ENCODE results near the gene AATF.

Gene AATF

GRCh38 chr17:37059493-37059892 is 110.7 kb downstream of the AATF start:
- Mint-ChIP-seq H3K4me3 (no peak overlapping the region), H3K9me3 (no peaks in the 10 kb centered on the region), H3K27me3 (ENCODE audit: low read depth, poor library complexity) (peaks cover 6% of the 10 kb centered on the region), H3K4me1 (peaks cover 74% of the 10 kb centered on the region), H3K27ac (no peak overlapping the region), H3K36me3 (ENCODE audit: low read depth) (peaks cover 29% of the 10 kb centered on the region)
- DNase-seq, result no peak
- no peak for TF ChIP-seq CTCF (IDR thresholded peaks at IDR 0.05)

GRCh38 chr17:37060094-37060493 is 111.3 kb downstream of the AATF start:
- Mint-ChIP-seq H3K36me3 (ENCODE audit: low read depth) (peaks cover 24% of the 10 kb centered on the region), H3K4me3 (no peak overlapping the region), H3K9me3 (no peaks in the 10 kb centered on the region), H3K27me3 (ENCODE audit: low read depth, poor library complexity) (peaks cover 12% of the 10 kb centered on the region), H3K27ac (peak overlapping the region; percentile 68), H3K4me1 (peaks cover 74% of the 10 kb centered on the region)
- DNase-seq, result no peak
- TF ChIP-seq CTCF (IDR thresholded peaks at IDR 0.05), result no peak

GRCh38 chr17:37060928-37061327 is 112.2 kb downstream of the AATF start:
- H3K27me3 Mint-ChIP-seq (ENCODE audit: low read depth, poor library complexity), result peaks cover 21% of the 10 kb centered on the region
- no peak overlapping the region for H3K4me3 Mint-ChIP-seq
- H3K9me3 Mint-ChIP-seq, result no peaks in the 10 kb centered on the region
- peak overlapping the region; percentile 89 for H3K27ac Mint-ChIP-seq
- no peak for DNase-seq
- H3K4me1 Mint-ChIP-seq, result peaks cover 74% of the 10 kb centered on the region
- H3K36me3 Mint-ChIP-seq (ENCODE audit: low read depth), result peaks cover 20% of the 10 kb centered on the region
- TF ChIP-seq CTCF (IDR thresholded peaks at IDR 0.05), result no peak

- H3K4me1 Mint-ChIP-seq, result peaks cover 75% of the 10 kb centered on the region
- H3K9me3 Mint-ChIP-seq, result no peaks in the 10 kb centered on the region
- H3K4me3 Mint-ChIP-seq, result peak overlapping the region; percentile 56
- peaks cover 9% of the 10 kb centered on the region for H3K36me3 Mint-ChIP-seq (ENCODE audit: low read depth)
- peak; percentile 32 for DNase-seq
- H3K27me3 Mint-ChIP-seq (ENCODE audit: low read depth, poor library complexity), result peaks cover 32% of the 10 kb centered on the region
- TF ChIP-seq CTCF (IDR thresholded peaks at IDR 0.05), result no peak
- H3K27ac Mint-ChIP-seq, result peak overlapping the region; percentile 89
Measured at GRCh38 chr17:37062021-37062420, 113.3 kb downstream of the AATF start.

GRCh38 chr17:37064206-37064605 is 115.5 kb downstream of the AATF start:
- TF ChIP-seq CTCF (IDR thresholded peaks at IDR 0.05), result no peak
- Mint-ChIP-seq H3K4me1 (peaks cover 85% of the 10 kb centered on the region), H3K27ac (no peak overlapping the region), H3K27me3 (ENCODE audit: low read depth, poor library complexity) (peaks cover 38% of the 10 kb centered on the region), H3K4me3 (peak overlapping the region; percentile 11), H3K9me3 (no peaks in the 10 kb centered on the region), H3K36me3 (ENCODE audit: low read depth) (peaks cover 4% of the 10 kb centered on the region)
- no peak for DNase-seq

- no peak overlapping the region for H3K27ac Mint-ChIP-seq
- no peak for TF ChIP-seq CTCF (IDR thresholded peaks at IDR 0.05)
- no peak for DNase-seq
- H3K9me3 Mint-ChIP-seq, result peaks cover 2% of the 10 kb centered on the region
- peak overlapping the region; percentile 7 for H3K4me3 Mint-ChIP-seq
- H3K27me3 Mint-ChIP-seq (ENCODE audit: low read depth, poor library complexity), result peaks cover 38% of the 10 kb centered on the region
- H3K4me1 Mint-ChIP-seq, result peaks cover 83% of the 10 kb centered on the region
- H3K36me3 Mint-ChIP-seq (ENCODE audit: low read depth), result peaks cover 6% of the 10 kb centered on the region
Measured at GRCh38 chr17:37064956-37065355, 116.2 kb downstream of the AATF start.
